Stomach (tissue), 4 donors: ENCODE data around the gene CXCR6.

Experiments
- EP300 ChIP-seq: sonication (generic); formaldehyde crosslinking; IDR thresholded peaks from one replicate; pipeline ENCODE4 v1.6.1; 2017; ENCODE audit warnings: antibody characterized with exemption
- POLR2A ChIP-seq, 4 donors: fragments of 450-650 bp; IDR thresholded peaks; one replicate each; pipeline ENCODE4 v1.6.1; 2016; ENCODE audit warnings: antibody characterized with exemption in 4 of 4, control low read depth in 2 of 4, mild to moderate bottlenecking in 1 of 4, moderate library complexity in 1 of 4
- POLR2AphosphoS5 ChIP-seq, 3 donors: sonication (generic); formaldehyde crosslinking; IDR thresholded peaks; one replicate each; pipeline ENCODE4 v1.6.1; 2016; ENCODE audit warnings: antibody characterized with exemption in 3 of 3
- TF ChIP-seq, protein P1 (sequence below), 7 experiments: fragments of 450-650 bp in 4 of 7; fragments of 200-600 bp in 3 of 7; sonication (generic) in 3 of 7; IDR thresholded peaks; one replicate each; pipeline ENCODE4 v1.5.1; 2016 to 2019; ENCODE audit warnings: antibody characterized with exemption in 7 of 7, control low read depth in 2 of 7, mild to moderate bottlenecking in 1 of 7

DNA sequence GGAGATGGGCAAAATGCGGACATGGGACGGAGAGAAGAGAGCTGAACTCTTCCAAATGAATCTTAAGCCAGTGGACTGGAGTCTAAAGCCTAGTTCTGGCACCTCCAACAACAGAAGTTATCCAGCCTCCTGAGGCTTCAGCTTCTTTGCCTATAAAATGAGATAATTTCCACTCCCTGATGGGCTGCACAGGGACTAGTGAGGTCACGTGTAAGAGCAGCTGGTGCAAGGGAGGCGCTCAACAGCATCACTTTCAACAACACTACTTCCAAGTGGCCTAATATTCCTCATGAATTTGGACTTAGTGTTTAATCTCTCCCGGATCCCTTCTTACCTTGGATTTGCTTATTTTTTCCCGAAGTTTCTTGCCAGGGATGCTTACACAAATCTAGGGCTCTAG is 8.7 kb downstream of the CXCR6 start:
- TF ChIP-seq, protein P1, sequence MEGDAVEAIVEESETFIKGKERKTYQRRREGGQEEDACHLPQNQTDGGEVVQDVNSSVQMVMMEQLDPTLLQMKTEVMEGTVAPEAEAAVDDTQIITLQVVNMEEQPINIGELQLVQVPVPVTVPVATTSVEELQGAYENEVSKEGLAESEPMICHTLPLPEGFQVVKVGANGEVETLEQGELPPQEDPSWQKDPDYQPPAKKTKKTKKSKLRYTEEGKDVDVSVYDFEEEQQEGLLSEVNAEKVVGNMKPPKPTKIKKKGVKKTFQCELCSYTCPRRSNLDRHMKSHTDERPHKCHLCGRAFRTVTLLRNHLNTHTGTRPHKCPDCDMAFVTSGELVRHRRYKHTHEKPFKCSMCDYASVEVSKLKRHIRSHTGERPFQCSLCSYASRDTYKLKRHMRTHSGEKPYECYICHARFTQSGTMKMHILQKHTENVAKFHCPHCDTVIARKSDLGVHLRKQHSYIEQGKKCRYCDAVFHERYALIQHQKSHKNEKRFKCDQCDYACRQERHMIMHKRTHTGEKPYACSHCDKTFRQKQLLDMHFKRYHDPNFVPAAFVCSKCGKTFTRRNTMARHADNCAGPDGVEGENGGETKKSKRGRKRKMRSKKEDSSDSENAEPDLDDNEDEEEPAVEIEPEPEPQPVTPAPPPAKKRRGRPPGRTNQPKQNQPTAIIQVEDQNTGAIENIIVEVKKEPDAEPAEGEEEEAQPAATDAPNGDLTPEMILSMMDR (IDR thresholded peaks at IDR 0.05), result no peak
- TF ChIP-seq POLR2A (IDR thresholded peaks at IDR 0.05) (no peak), POLR2AphosphoS5 (IDR thresholded peaks at IDR 0.05) (no peak), EP300 (no peak)
